CD14-positive monocyte (primary cell): ENCODE measurements around the gene SLC3A2. TPM values are rescaled to one million over a fixed set of nuclear protein-coding genes. Genes with fewer than 3 reads are reported as not detected.

Experiments used
- DNase-seq, 3 donors: peaks; one replicate each; pipeline ENCODE4 v3.0.0-alpha.2; 2011 to 2022
- H2AFZ ChIP-seq: 2 replicates; pipeline ENCODE4 v1.6.0; 2012; ENCODE audit warnings: mild to moderate bottlenecking, low read depth, low read length, inconsistent platforms; ENCODE audit not compliant: insufficient read depth, poor library complexity, severe bottlenecking
- H3K27ac ChIP-seq, 2 donors: 1 replicate in 1 of 2; 2 replicates in 1 of 2; pipeline ENCODE4 v1.5.1; 2012 to 2013; ENCODE audit warnings: low read length in 2 of 2, control low read depth in 1 of 2, inconsistent platforms in 1 of 2, low read depth in 1 of 2, mild to moderate bottlenecking in 1 of 2
- H3K27me3 ChIP-seq, 2 donors: one replicate each; pipeline versions ENCODE4 v1.6.0 to v1.6.1; 2011 to 2013; ENCODE audit warnings: low read length in 2 of 2; ENCODE audit not compliant: control insufficient read depth in 2 of 2, insufficient read depth in 2 of 2
- H3K36me3 ChIP-seq, 2 donors: replicated peaks in 1 of 2; 1 replicate in 1 of 2; 2 replicates in 1 of 2; pipeline versions ENCODE4 v1.5.1 to v1.6.1; 2012 to 2013; ENCODE audit warnings: low read length in 2 of 2, control low read depth in 1 of 2, inconsistent platforms in 1 of 2, mild to moderate bottlenecking in 1 of 2; ENCODE audit not compliant: insufficient read depth in 2 of 2, control insufficient read depth in 1 of 2
- H3K4me1 ChIP-seq, 2 donors: 1 replicate in 1 of 2; 2 replicates in 1 of 2; pipeline versions ENCODE4 v1.5.1 to v1.6.1; 2012 to 2013; ENCODE audit warnings: low read length in 2 of 2, control low read depth in 1 of 2, inconsistent platforms in 1 of 2, mild to moderate bottlenecking in 1 of 2, moderate library complexity in 1 of 2; ENCODE audit not compliant: insufficient read depth in 2 of 2, control insufficient read depth in 1 of 2
- H3K4me2 ChIP-seq: replicated peaks from 2 replicates; pipeline ENCODE3; 2012; ENCODE audit warnings: low read length, moderate library complexity, mild to moderate bottlenecking; ENCODE audit not compliant: poor library complexity, severe bottlenecking; ENCODE audit errors: extremely low read depth
- H3K4me3 ChIP-seq, 3 experiments: fragments of 200-600 bp in 1 of 3; sonication (generic) in 1 of 3; replicated peaks in 1 of 3; 1 replicate in 2 of 3; 2 replicates in 1 of 3; pipeline ENCODE4 v1.5.1; 2011 to 2013; ENCODE audit warnings: low read length in 3 of 3, mild to moderate bottlenecking in 3 of 3, control low read depth in 2 of 3, low read depth in 2 of 3, inconsistent platforms in 1 of 3, moderate library complexity in 1 of 3
- H3K79me2 ChIP-seq: 2 replicates; pipeline ENCODE4 v1.6.0; 2012; ENCODE audit warnings: mild to moderate bottlenecking, control low read depth, inconsistent platforms, low read length, moderate library complexity; ENCODE audit not compliant: insufficient read depth
- H3K9ac ChIP-seq: 2 replicates; pipeline ENCODE4 v1.6.0; 2017; ENCODE audit warnings: low read length, mild to moderate bottlenecking; ENCODE audit not compliant: insufficient read depth, poor library complexity, severe bottlenecking
- H3K9me3 ChIP-seq, 2 donors: replicated peaks in 1 of 2; 1 replicate in 1 of 2; 2 replicates in 1 of 2; pipeline versions ENCODE4 v1.5.1 to v1.6.1; 2012 to 2013; ENCODE audit warnings: low read length in 2 of 2, control low read depth in 1 of 2; ENCODE audit not compliant: control insufficient read depth in 1 of 2, insufficient read depth in 1 of 2
- H4K20me1 ChIP-seq: 2 replicates; pipeline ENCODE4 v1.6.0; 2012; ENCODE audit warnings: mild to moderate bottlenecking, low read length, control low read depth, moderate library complexity; ENCODE audit not compliant: insufficient read depth
- H3K27ac Mint-ChIP-seq, 7 donors: one replicate each; pipeline ENCODE4 v1.8.0; 2020; ENCODE audit warnings: mild to moderate bottlenecking in 7 of 7, mixed read lengths in 7 of 7, moderate library complexity in 6 of 7, inconsistent platforms in 2 of 7
- H3K27me3 Mint-ChIP-seq, 3 donors: one replicate each; pipeline ENCODE4 v1.8.0; 2021 to 2022; ENCODE audit warnings: low read depth in 3 of 3, mild to moderate bottlenecking in 3 of 3, mixed read lengths in 3 of 3, moderate library complexity in 3 of 3, inconsistent platforms in 1 of 3
- H3K36me3 Mint-ChIP-seq, 2 donors: one replicate each; pipeline ENCODE4 v1.8.0; 2020; ENCODE audit warnings: mixed read lengths in 2 of 2, inconsistent platforms in 1 of 2, mild to moderate bottlenecking in 1 of 2
- H3K4me1 Mint-ChIP-seq: one replicate; pipeline ENCODE4 v1.8.0; 2020; ENCODE audit warnings: mild to moderate bottlenecking, mixed read lengths
- H3K4me3 Mint-ChIP-seq, 2 donors: one replicate each; pipeline ENCODE4 v1.8.0; 2020; ENCODE audit warnings: mild to moderate bottlenecking in 2 of 2, mixed read lengths in 2 of 2, moderate library complexity in 1 of 2
- H3K9me3 Mint-ChIP-seq, 7 donors: one replicate each; pipeline ENCODE4 v1.8.0; 2020 to 2022; ENCODE audit warnings: mixed read lengths in 7 of 7, mild to moderate bottlenecking in 6 of 7, moderate library complexity in 6 of 7, inconsistent platforms in 2 of 7
- WGBS: methylation state at CpG from one replicate; pipeline ENCODE4 v1.1.5; 2013; ENCODE audit warnings: missing lambda C conversion rate; ENCODE audit not compliant: insufficient coverage; 5-methylcytosine and 5-hydroxymethylcytosine counted together
- intact Hi-C, 2 donors: fragments of 100-400 bp; cut with micrococcal nuclease; formaldehyde crosslinking; loops; one replicate each; pipeline versions ENCODE4 v1.15.0 to v1.15.1; 2023
- polyA plus RNA-seq, 3 donors: library from polyadenylated mRNA; depleted of rRNA in 1 of 3; unstranded in 2 of 3; stranded (reverse) in 1 of 3; fragments of 300-500 nt in 2 of 3; fragments of >200 nt in 1 of 3; fragmentation: Illumina TruSeq in 2 of 3; gene quantifications; 1 replicate in 2 of 3; 2 replicates in 1 of 3; pipeline ENCODE4 v1.2.3, GENCODE V29; 2012 to 2021
- TF ChIP-seq, protein P1 (sequence below): fragments of 200-600 bp; IDR thresholded peaks from one replicate; pipeline ENCODE4 v1.8.0; 2022; ENCODE audit warnings: antibody characterized with exemption, mild to moderate bottlenecking

The SLC3A2 gene
- polyA plus RNA-seq, 3 donors = 156 to 231 (median 189) TPM

DNA sequence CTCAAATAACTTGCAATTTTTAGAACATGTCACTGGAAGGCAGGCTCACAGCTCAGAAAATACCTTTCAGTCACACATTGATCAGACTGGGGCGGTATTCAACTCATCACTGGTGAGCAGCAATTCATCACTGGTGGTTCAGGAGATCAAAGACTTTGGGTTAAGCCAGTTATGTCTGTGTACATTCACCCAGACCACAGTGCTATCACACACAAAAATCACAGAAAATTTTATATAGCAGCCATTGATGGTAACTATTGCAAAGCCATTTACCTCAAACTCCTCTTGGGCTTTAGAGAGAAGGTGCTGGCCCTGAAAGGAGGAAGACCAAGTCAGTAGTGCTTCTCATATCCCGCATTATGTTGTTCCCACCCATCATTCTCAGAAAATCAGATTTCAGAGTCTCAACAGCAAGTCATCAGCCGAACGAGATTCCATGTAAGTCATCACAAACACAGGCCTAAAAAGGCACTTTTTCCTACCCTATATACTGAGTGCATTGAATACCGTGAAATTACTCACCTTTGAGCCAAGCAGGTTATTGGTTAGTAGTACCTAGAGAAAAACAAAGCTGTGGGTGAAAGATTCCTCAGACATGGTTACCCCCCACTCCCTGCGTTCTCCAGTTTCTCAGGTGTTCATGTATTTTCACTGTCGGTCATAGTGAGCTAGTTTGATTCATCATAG is 27.3 kb upstream of the SLC3A2 start:
- Mint-ChIP-seq H3K36me3 (peaks cover 29 to 31% of the 10 kb centered on the region in 2 donors), H3K4me3 (no peak overlapping the region), H3K27ac (peak overlapping the region in 1 of 7 donors; percentile 59), H3K4me1 (peaks cover 48% of the 10 kb centered on the region), H3K9me3 (no peaks in the 10 kb centered on the region), H3K27me3 (no peaks in the 10 kb centered on the region)
- Histone ChIP-seq H2AFZ (no peak overlapping the region), H3K4me2 (peak overlapping the region; percentile 89), H3K27ac (peak overlapping the region in 1 of 2 donors; percentile 81), H3K36me3 (peaks cover 25 to 33% of the 10 kb centered on the region in 2 donors), H3K9ac (no peak overlapping the region), H3K79me2 (peaks cover 56% of the 10 kb centered on the region), H4K20me1 (peaks cover 33% of the 10 kb centered on the region), H3K9me3 (no peaks in the 10 kb centered on the region), H3K4me3 (peak overlapping the region in 1 of 3 experiments; percentile 94), H3K4me1 (peaks cover 34 to 45% of the 10 kb centered on the region in 2 donors), H3K27me3 (no peaks in the 10 kb centered on the region)
- DNase-seq = no peak
- WGBS = 100% methylated on average over 1 of the region's 7 CpGs
- TF ChIP-seq, protein P1, sequence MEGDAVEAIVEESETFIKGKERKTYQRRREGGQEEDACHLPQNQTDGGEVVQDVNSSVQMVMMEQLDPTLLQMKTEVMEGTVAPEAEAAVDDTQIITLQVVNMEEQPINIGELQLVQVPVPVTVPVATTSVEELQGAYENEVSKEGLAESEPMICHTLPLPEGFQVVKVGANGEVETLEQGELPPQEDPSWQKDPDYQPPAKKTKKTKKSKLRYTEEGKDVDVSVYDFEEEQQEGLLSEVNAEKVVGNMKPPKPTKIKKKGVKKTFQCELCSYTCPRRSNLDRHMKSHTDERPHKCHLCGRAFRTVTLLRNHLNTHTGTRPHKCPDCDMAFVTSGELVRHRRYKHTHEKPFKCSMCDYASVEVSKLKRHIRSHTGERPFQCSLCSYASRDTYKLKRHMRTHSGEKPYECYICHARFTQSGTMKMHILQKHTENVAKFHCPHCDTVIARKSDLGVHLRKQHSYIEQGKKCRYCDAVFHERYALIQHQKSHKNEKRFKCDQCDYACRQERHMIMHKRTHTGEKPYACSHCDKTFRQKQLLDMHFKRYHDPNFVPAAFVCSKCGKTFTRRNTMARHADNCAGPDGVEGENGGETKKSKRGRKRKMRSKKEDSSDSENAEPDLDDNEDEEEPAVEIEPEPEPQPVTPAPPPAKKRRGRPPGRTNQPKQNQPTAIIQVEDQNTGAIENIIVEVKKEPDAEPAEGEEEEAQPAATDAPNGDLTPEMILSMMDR = no peak
- intact Hi-C loops = loop anchor here in 1 of 2 donors (10.0 kb wide), 1 partner anchor 239 kb away; the partner anchor contains the start of genes EML3 and ROM1

DNA sequence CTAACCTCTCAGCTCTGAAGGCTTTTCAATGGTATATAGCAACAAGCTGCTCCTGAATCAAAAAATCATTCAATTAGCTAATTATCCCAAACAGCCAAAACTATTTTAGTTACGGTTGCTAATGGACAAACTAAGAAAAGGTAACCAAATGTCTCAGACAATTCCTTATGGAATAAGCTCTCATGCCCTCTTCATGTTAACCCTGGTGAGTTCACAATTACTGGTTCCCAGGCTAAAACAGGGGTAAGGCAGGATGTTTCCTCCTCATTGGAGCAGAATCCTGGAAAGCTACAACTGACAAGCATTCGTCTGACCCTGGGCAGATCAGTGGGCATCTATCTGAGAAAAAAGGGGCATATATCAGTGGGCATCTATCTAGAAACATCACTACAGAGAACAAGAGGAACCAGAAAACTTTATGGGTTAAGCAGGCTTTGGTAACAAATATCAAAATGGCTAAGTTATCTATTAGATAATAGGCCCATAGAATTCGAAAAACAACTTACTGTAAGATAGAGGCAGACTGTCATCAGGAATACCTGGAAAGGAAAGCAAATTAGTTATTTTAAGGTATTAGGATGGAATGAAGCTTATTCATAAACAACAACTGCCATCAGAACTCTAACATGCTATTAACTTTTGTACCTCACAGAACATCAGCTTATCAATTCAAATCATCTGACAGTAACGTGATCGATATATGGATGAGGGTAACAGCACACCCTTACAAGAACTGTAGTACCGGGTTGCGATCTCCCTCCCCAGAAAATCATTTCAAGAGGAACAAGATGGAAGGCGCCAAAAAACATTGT is 26.5 kb upstream of the SLC3A2 start:
- peak overlapping the region in 1 of 2 donors; percentile 81 for H3K27ac ChIP-seq
- H3K4me3 ChIP-seq = peak overlapping the region; percentile 77 to 96 (median 94)
- Mint-ChIP-seq H3K9me3 (no peaks in the 10 kb centered on the region), H3K4me3 (peak overlapping the region; percentile 91 to 98), H3K4me1 (peaks cover 48% of the 10 kb centered on the region), H3K27ac (peak overlapping the region in 6 of 7 donors; percentile 10 to 90 (median 47)), H3K27me3 (no peaks in the 10 kb centered on the region), H3K36me3 (peaks cover 28 to 29% of the 10 kb centered on the region in 2 donors)
- peak overlapping the region; percentile 89 for H3K4me2 ChIP-seq
- H3K27me3 ChIP-seq = no peaks in the 10 kb centered on the region
- DNase-seq = no peak
- H3K9ac ChIP-seq = peak overlapping the region; percentile 75
- 60% methylated on average over 1 of the region's 8 CpGs for WGBS
- peaks cover 33% of the 10 kb centered on the region for H4K20me1 ChIP-seq
- peaks cover 56% of the 10 kb centered on the region for H3K79me2 ChIP-seq
- no peak overlapping the region for H2AFZ ChIP-seq
- TF ChIP-seq, protein P1 = no peak
- H3K9me3 ChIP-seq = no peaks in the 10 kb centered on the region
- H3K36me3 ChIP-seq = peaks cover 25 to 33% of the 10 kb centered on the region in 2 donors
- peaks cover 34 to 45% of the 10 kb centered on the region in 2 donors for H3K4me1 ChIP-seq
- intact Hi-C loops = loop anchor here (2.0 to 10.0 kb wide), 2 partner anchors 13 to 239 kb away; partner anchors contain the start of genes EML3 (in 1 of the 2) and ROM1 (in 1 of the 2)
